GM06990 (cell line): Measurements from ENCODE around the gene HRH3.

Experiments used
- DNase-seq: peaks from one replicate; pipeline ENCODE4 v3.0.0-alpha.2; 2011; ENCODE audit not compliant: insufficient read length; ENCODE audit errors: extremely low read depth
- H3K27me3 ChIP-seq: replicated peaks from 2 replicates; pipeline ENCODE4 v1.6.0; 2011; ENCODE audit warnings: low read length; ENCODE audit not compliant: control insufficient read depth, insufficient read depth
- H3K36me3 ChIP-seq: 2 replicates; pipeline ENCODE4 v1.5.1; 2011; ENCODE audit warnings: low read length; ENCODE audit not compliant: control insufficient read depth, insufficient read depth
- H3K4me3 ChIP-seq: replicated peaks from 2 replicates; pipeline ENCODE4 v1.5.1; 2011; ENCODE audit warnings: low read depth, mild to moderate bottlenecking, control low read depth, low read length
- CTCF ChIP-seq: IDR thresholded peaks from 2 replicates; pipeline ENCODE4 v1.5.1; 2011; ENCODE audit warnings: low read length, control low read depth, mild to moderate bottlenecking, inconsistent platforms; ENCODE audit not compliant: insufficient read depth, poor library complexity, severe bottlenecking

Gene HRH3

GRCh38 chr20:62181808-62182207 is 38.3 kb downstream of the HRH3 start:
- peaks cover 3% of the 10 kb centered on the region for H3K36me3 ChIP-seq
- TF ChIP-seq CTCF = no peak
- no peaks in the 10 kb centered on the region for H3K27me3 ChIP-seq
- no peak for DNase-seq
- peak overlapping the region; percentile 82 for H3K4me3 ChIP-seq

GRCh38 chr20:62179162-62179504 is 40.9 kb downstream of the HRH3 start:
- no peak for DNase-seq

GRCh38 chr20:62178316-62179161 is 41.5 kb downstream of the HRH3 start:
- Histone ChIP-seq H3K27me3 (no peaks in the 10 kb centered on the region), H3K4me3 (no peak overlapping the region), H3K36me3 (peaks cover 3% of the 10 kb centered on the region)
- no peak for TF ChIP-seq CTCF
- no peak for DNase-seq

More at GRCh38 chr20:62179162-62179504, 40.9 kb downstream of the HRH3 start:
- Histone ChIP-seq H3K27me3 (no peaks in the 10 kb centered on the region), H3K4me3 (no peak overlapping the region), H3K36me3 (peaks cover 3% of the 10 kb centered on the region)
- TF ChIP-seq CTCF = no peak

GRCh38 chr20:62177307-62177706 is 42.8 kb downstream of the HRH3 start:
- no peak for TF ChIP-seq CTCF
- Histone ChIP-seq H3K36me3 (peaks cover 3% of the 10 kb centered on the region), H3K4me3 (no peak overlapping the region), H3K27me3 (no peaks in the 10 kb centered on the region)
- no peak for DNase-seq

GRCh38 chr20:62176866-62177265 is 43.2 kb downstream of the HRH3 start:
- Histone ChIP-seq H3K27me3 (no peaks in the 10 kb centered on the region), H3K36me3 (peaks cover 3% of the 10 kb centered on the region), H3K4me3 (no peak overlapping the region)
- no peak for TF ChIP-seq CTCF
- DNase-seq = no peak
